HG03025 (cell line): ENCODE measurements around the gene THOC5.
"Not testable (repeated sequence)": the region's sequence is repeated elsewhere in the genome, so short reads cannot be mapped to it uniquely, and the experiment has no call there.

Experiments
- ATAC-seq: cut with Tn5 transposase; IDR thresholded peaks from one replicate; pipeline ENCODE4 v1.9.1; 2021; ENCODE audit warnings: mild to moderate bottlenecking, moderate library complexity; ENCODE audit not compliant: unreplicated experiment, low FRiP score

THOC5 gene

DNA sequence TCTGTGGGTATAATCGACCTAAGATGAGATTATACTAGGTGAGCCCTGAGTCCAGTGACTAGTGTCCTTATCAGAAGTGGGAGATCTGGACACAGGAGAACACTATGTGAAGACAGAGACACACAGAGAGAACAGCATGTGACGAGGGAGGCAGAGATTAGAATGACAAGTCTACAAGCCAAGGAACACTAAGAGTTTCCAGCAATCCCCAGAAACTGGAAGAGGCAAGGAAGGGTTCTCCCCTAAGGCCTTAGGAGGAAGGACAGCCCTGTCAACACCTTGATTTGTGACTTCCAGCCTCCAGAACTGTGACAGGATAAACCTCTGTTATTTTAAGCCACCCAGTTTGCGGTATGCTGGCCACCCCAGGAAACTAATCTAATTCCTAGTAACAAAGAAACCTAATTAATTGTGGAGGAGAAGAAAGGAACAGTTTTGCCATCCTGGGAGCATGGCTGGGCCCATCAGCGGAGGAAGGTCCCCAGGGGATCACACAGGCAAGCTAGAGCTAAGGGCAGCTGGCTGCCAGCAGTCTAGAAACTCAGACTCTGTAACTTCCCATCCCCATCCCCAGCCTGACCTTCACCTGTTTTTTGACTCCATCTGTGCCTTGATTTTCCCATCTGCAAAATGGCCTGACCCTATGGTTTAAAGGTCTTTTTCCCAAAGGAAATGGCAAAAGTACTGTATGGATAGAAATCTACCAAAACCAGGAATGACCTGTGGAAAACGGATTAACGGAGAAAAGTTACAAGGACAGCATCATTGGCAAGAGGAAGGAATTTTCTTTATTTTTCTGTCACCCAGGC is 10.3 kb upstream of the THOC5 start:
- no peak for ATAC-seq

GRCh38 chr22:29559853-29560252 is 6.3 kb upstream of the THOC5 start:
- no peak for ATAC-seq

DNA sequence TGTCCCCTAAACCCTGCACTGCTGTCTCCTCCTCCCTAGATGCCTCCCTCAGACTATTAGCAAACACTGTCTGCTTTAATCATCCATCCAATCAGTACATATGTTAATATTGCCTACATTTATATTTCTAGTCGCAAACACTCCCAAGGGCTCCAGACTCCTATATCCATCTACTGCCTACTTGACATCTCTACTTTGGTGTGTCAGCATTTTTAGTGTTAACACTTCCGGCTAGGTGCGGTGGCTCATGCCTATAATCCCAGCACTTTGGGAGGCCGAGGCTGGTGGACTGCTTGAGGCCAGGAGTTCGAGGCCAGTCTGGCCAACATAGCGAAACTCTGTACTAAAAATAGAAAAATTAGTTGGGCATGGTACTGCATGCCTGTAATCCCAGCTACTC is 5.5 kb upstream of the THOC5 start:
- no peak for ATAC-seq

GRCh38 chr22:29555065-29555644 is 1.6 kb upstream of the THOC5 start:
- no peak for ATAC-seq

DNA sequence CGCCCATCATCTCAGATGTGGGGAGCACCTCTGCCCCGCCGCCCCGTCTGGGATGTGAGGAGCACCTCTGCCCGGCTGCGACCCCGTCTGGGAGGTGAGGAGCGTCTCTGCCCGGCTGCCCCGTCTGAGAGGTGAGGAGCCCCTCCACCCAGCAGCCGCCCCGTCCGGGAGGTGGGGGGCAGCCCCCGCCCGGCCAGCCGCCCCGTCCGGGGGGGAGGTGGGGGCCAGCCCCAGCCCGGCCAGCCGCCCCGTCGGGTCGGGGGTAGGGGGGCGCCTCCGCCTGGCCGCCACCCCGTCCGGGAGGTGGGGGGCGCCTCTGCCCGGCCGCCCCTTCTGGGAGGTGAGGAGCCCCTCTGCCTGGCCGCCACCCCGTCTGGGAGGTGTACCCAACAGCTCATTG is 1.2 kb downstream of the THOC5 start:
- ATAC-seq, result not testable (repeated sequence)

GRCh38 chr22:29550005-29550404 is 3.6 kb downstream of the THOC5 start:
- ATAC-seq, result no peak

GRCh38 chr22:29545045-29545444 is 8.5 kb downstream of the THOC5 start:
- ATAC-seq, result not testable (repeated sequence)

DNA sequence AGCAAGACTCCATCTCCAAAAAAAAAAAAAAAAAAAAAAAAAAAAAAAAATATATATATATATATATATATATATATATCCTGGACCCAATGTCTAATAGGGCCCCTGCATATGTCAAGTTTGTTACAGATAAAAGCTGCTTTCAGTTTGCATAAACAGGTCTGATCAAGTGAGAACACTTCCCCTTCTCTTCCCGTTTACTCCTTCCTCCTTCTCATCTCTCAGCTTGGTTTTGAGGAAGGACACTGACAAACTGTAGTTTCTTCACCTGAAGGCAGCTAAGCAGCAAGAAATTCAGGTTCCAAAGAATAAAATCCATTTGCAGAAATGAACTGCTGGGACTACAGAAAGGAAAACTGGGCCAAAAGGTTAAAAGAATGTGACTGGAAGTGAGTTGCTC is 11.7 kb downstream of the THOC5 start:
- no peak for ATAC-seq

DNA sequence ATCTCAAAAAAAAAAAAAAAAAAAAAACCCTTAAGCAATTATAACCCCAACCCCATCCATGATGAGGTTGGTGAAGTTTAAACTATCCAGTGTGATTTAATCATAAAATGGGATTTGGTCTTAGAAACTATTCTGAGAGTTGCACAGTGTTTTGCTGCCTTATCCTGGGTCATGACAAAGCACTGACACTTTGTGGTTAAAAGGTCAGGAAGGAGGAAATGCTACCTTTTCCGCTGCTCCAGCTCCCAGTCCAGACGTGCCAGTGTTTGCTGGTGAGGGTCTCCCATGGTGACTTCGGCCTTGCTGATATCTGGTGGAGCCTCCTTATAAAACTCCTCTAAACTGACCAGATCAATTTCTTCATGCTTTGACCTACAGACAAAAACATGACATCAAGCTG is 14.5 kb downstream of the THOC5 start:
- no peak for ATAC-seq

- no peak for ATAC-seq
Observed at GRCh38 chr22:29536411-29536810, 17.1 kb downstream of the THOC5 start.

- ATAC-seq, result no peak
Observed at GRCh38 chr22:29531419-29531818, 22.1 kb downstream of the THOC5 start.

DNA sequence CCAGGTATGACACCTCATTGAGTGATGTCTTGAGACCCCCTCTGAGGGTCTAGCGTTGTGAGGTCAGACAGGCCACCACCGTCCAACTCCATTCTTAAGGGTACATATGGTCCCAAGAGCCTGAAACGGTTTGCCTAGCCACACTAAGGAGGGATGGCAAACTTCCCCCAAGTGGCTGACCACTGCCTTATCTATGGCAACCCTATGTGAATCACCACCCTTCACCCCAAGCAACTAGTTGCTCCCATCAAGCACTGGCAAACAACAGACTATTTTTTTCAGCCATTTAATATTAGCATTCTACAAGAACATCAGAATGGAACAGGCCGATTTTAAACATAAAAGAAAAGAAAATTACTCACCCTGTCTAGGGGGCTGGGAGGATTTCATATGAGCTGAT is 22.8 kb downstream of the THOC5 start:
- ATAC-seq, result no peak

GRCh38 chr22:29528144-29528543 is 25.4 kb downstream of the THOC5 start:
- ATAC-seq, result no peak

GRCh38 chr22:29524442-29525191 is 28.9 kb downstream of the THOC5 start:
- no peak for ATAC-seq

GRCh38 chr22:29523761-29524160 is 29.8 kb downstream of the THOC5 start:
- no peak for ATAC-seq

DNA sequence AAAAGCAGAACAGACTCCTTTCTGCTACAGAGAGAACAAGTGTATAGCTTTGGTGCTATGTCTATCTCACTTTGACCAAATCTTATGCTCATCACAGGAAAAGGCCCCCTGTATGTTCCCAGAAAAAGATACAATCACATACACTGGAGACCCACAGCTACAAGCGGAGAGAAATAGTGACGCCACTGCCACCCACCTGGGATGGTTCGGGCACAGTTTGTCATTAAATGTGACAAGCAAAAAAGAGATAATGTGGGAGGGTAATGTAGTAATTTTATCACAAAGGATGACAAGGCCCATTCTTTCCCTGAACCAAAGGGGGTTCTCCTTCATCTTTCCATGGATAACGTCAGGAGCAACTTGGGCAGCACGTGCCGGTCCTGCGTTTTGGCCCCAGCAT is 32.0 kb downstream of the THOC5 start:
- ATAC-seq, result no peak

GRCh38 chr22:29520851-29521250 is 32.7 kb downstream of the THOC5 start:
- ATAC-seq, result no peak

GRCh38 chr22:29519996-29520395 is 33.6 kb downstream of the THOC5 start:
- no peak for ATAC-seq

DNA sequence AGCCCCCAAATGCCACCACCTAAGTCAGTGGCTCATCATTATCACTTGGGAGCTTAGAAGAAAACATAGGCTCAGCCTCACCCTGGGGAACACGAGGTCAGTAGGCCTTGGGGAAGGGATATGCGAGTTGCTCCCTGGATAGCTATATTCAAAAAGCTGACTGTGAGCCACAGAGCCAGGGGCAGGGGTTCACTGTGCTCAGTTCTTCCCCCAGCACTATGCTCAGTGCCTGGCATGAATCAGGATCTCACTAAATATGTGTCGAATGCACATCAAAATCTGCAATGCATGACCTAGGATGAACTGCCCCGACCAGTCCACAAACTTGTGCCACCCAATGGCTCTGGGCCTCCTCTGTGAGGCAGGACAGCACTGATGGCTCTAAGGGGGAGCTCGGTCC is 35.1 kb downstream of the THOC5 start:
- ATAC-seq, result no peak

DNA sequence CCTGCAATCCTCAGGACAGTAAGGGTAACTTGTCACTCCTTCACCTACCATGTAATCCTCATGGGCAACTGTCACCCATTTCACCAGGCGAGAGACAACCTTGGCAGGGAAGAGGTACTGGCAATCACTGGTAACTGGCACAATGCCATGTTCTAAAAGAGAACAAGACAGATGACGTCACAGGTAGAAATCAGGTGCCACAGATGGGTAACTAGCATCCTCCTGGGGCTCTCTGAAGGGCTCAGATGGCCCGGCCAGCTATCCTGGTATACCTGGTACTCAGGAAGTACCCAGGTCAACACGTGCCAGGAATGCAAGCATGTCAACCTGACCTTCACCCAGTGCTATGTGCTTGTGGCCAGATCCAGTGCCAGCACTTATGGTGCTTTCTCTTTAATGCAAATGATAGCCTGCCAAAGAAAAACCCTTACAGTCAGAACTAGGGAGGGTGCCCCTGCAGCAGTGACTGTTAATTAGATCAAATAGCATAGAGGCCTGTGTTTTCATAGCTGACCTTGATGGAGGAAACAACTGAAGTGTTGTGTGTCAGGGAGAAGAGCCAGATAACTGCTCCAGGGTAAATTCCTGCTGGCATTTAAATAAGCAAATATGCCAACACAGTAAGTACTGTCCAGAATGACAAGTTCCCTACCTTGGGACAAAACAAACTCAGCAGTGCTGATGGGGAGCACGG is 36.2 kb downstream of the THOC5 start:
- ATAC-seq, result no peak

DNA sequence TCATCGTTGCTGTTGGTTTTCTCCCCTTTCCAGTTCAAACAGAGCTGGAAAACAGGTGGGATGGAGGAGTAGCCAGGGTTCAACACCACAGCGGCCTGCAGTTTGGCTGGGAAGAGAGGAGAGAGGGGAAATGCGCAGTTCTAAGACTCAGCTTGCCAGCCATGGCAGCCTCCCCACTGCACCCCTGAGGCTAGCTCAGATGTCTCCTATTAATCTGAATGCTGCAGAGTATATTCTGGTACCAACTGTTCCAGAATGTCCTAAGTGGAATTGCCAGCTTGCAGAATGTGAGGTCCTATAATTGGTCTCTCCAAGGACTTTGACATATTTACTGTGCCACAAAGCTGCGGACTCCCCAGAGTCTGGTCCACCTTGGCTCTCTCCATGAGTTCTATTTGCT is 41.5 kb downstream of the THOC5 start:
- no peak for ATAC-seq
